ENCODE measurements around the gene LAMB2. TPM values are rescaled to one million over a fixed set of nuclear protein-coding genes. Genes with fewer than 3 reads are reported as not detected.

LAMB2 gene
- total and polyA plus RNA-seq, 10 of the 15 experiments (the other 5 are each of a cell fraction or from before 2014, with no cell fraction given) = 0.13 to 3.2 (median 0.64) TPM; not detected in 3

DNA sequence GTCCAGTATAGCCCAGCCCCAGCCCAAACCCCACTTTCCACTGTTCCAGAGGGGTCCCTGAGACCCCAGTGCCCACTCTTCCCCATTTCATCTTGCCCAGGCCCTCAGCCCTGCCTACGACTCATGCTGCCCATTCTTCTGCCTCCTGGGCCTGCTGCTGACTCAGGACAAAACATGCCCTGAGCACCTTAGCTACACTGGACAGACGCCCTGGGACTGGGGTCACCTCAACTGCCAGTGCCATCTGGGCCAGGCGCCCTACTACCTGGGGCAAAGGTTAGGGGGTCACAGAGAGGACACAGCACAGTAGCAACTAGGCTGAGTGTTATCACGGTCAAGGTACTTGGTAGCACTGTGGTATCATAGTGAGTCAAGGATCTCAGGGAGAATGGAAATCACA is 2.6 kb upstream of the LAMB2 start:
- Histone ChIP-seq H3K9me3 (replicated peaks; ENCODE audit: control insufficient read depth, insufficient read depth, low read length) (no peaks in the 10 kb centered on the region), H2AFZ (ENCODE audit: control insufficient read depth, low read depth, low read length) (no peak overlapping the region), H3K27ac (ENCODE audit: control insufficient read depth, insufficient read depth) (no peak overlapping the region), H4K20me1 (ENCODE audit: control insufficient read depth, insufficient read depth) (no peaks in the 10 kb centered on the region), H3K4me3 (no peak overlapping the region), H3K4me1 (ENCODE audit: control insufficient read depth, insufficient read depth, low read length) (no peaks in the 10 kb centered on the region), H3K4me2 (ENCODE audit: control insufficient read depth, insufficient read depth) (no peak overlapping the region), H3K79me2 (ENCODE audit: control insufficient read depth, insufficient read depth, low read length) (no peaks in the 10 kb centered on the region), H3K9ac (ENCODE audit: control insufficient read depth, insufficient read depth, low read length) (no peak overlapping the region), H3K36me3 (ENCODE audit: control insufficient read depth in 2 of 2, insufficient read depth in 2 of 2, low read length in 1 of 2) (no peaks in the 10 kb centered on the region), H3K27me3 (replicated peaks in 1 of 2; ENCODE audit: control insufficient read depth in 2 of 2, insufficient read depth in 2 of 2, low read length in 1 of 2) (peaks cover 3 to 4% of the 10 kb centered on the region in 2 experiments; a peak in 2 of 4 replicates)
- in situ Hi-C loops (cut with MboI) = no loop called here
- FAIRE-seq = no peak
- RAD21 ChIA-PET (ENCODE audit: unreplicated experiment) = no interaction called here
- POLR2A ChIA-PET = no interaction called here
- CTCF ChIA-PET = interaction anchor here (1.0 kb wide), 1 partner anchor 10 kb away, joined by 3 read pairs; no protein-coding TSS in a partner anchor
- TF ChIP-seq, protein P1, sequence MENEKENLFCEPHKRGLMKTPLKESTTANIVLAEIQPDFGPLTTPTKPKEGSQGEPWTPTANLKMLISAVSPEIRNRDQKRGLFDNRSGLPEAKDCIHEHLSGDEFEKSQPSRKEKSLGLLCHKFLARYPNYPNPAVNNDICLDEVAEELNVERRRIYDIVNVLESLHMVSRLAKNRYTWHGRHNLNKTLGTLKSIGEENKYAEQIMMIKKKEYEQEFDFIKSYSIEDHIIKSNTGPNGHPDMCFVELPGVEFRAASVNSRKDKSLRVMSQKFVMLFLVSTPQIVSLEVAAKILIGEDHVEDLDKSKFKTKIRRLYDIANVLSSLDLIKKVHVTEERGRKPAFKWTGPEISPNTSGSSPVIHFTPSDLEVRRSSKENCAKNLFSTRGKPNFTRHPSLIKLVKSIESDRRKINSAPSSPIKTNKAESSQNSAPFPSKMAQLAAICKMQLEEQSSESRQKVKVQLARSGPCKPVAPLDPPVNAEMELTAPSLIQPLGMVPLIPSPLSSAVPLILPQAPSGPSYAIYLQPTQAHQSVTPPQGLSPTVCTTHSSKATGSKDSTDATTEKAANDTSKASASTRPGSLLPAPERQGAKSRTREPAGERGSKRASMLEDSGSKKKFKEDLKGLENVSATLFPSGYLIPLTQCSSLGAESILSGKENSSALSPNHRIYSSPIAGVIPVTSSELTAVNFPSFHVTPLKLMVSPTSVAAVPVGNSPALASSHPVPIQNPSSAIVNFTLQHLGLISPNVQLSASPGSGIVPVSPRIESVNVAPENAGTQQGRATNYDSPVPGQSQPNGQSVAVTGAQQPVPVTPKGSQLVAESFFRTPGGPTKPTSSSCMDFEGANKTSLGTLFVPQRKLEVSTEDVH (IDR thresholded peaks at IDR 0.05; ENCODE audit: low read depth, partially characterized antibody) = no peak
- TF ChIP-seq NR2F1 (conservative IDR thresholded peaks at IDR 0.05) = no peak
- no peak for TF ChIP-seq IRF4 (IDR thresholded peaks at IDR 0.05; ENCODE audit: low read depth, low read length)
- TF ChIP-seq SREBF2 (IDR thresholded peaks at IDR 0.05; ENCODE audit: low read length) = no peak
- no peak for TF ChIP-seq BACH1 (IDR thresholded peaks at IDR 0.05; ENCODE audit: borderline replicate concordance)
- TF ChIP-seq ZNF217 (IDR thresholded peaks at IDR 0.05) = no peak
- no peak for TF ChIP-seq ZNF274 (IDR thresholded peaks at IDR 0.05; ENCODE audit: insufficient read depth, insufficient read length)
- TF ChIP-seq POLR2AphosphoS2 (IDR thresholded peaks at IDR 0.05; ENCODE audit: low read depth, low read length) = no peak
- TF ChIP-seq MYC (IDR thresholded peaks at IDR 0.05; ENCODE audit: insufficient read depth, insufficient read length, insufficient replicate concordance, low read length, severe bottlenecking) = no peak
- no peak for TF ChIP-seq NR2C2 (IDR thresholded peaks at IDR 0.05; ENCODE audit: borderline replicate concordance, control insufficient read depth, insufficient read length, low read depth)
- no peak for TF ChIP-seq JUND (IDR thresholded peaks at IDR 0.05; ENCODE audit: low read depth, low read length)
- TF ChIP-seq RELA (IDR thresholded peaks at IDR 0.05; ENCODE audit: borderline replicate concordance, partially characterized antibody) = no peak
- no peak for TF ChIP-seq MTA2 (IDR thresholded peaks at IDR 0.05; ENCODE audit: low read depth)
- no peak for TF ChIP-seq SIN3A (IDR thresholded peaks at IDR 0.05; ENCODE audit: low read depth, low read length)
- no peak for TF ChIP-seq ZZZ3 (IDR thresholded peaks at IDR 0.05; ENCODE audit: control insufficient read depth, insufficient read length, low read depth)
- no peak for TF ChIP-seq BCL11A (IDR thresholded peaks at IDR 0.05; ENCODE audit: low read depth, low read length)
- no peak for ATAC-seq
- no TSS peak for BruUV-seq (replicated peaks)
- WGBS (ENCODE audit: insufficient coverage, insufficient replicate concordance, low lambda C conversion rate, missing lambda C conversion rate) = 11% methylated on average over 4 of the region's 4 CpGs
- intact Hi-C loops (cut with micrococcal nuclease; ENCODE audit: unreplicated experiment) = no loop called here
- SMC1A ChIA-PET (ENCODE audit: uncharacterized antibody, unreplicated experiment) = no interaction called here
- DNase-seq (ENCODE audit: low read depth, low spot score) = no peak
